ENCODE results near the gene HMG20A.
"Not testable (repeated sequence)": the region's sequence is repeated elsewhere in the genome, so short reads cannot be mapped to it uniquely, and the experiment has no call there.

HMG20A gene

GRCh38 chr15:77409259-77410156, 11.2 kb upstream of the HMG20A start:
- DNase-seq: no peak

DNA sequence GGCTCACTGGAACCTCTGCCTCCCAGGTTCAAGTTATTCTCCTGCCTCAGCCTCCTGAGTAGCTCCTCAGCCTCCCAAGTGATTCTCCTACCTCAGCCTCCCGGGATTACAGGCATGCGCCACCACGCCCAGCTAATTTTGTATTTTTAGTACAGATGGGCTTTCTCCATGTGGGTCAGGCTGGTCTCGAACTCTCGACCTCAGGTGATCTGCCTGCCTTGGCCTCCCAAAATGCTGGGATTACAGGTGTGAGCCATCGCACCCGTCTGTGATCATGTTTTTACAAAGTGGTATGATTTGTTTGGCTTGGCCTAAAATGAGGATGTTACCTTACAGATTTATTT, 10.6 kb upstream of the HMG20A start:
- not testable (repeated sequence) for DNase-seq

GRCh38 chr15:77410701-77411618, 9.7 kb upstream of the HMG20A start:
- no peak for DNase-seq

GRCh38 chr15:77411619-77411976, 9.1 kb upstream of the HMG20A start:
- DNase-seq: no peak

- DNase-seq: no peak
Measured at GRCh38 chr15:77412972-77413698, 7.6 kb upstream of the HMG20A start.

DNA sequence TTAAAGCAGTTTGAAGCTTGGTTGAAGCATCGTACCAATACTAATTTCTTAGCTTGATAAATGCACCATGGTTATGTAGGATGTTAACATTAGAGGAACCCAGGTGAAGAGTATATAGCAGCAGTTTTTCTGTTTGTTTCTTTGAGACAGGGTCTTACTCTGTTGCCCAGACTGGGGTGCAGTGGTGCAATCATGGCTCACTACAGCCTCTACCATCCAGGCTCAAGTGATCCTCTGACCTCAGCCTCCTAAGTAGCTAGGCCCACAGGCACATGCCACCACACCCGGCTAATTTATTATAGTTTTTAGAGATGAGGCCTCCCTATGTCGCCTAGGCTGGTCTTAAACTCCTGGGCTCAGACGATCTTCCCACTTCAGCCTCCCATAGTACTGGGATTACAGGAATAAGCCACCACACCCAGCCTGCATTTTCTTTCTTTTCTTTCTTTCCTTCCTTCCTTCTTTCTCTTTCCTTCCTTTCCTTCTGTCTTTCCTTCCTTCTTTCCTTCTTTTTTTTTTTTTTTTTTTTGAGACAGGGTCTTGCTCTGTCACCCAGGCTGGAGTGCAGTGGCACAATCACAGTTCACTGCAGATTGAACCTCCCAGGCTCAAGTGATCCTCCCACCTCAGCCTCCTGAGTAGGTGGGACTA, 6.9 kb upstream of the HMG20A start:
- DNase-seq: no peak

- DNase-seq: no peak
Measured at GRCh38 chr15:77414789-77415442, 5.8 kb upstream of the HMG20A start.

DNA sequence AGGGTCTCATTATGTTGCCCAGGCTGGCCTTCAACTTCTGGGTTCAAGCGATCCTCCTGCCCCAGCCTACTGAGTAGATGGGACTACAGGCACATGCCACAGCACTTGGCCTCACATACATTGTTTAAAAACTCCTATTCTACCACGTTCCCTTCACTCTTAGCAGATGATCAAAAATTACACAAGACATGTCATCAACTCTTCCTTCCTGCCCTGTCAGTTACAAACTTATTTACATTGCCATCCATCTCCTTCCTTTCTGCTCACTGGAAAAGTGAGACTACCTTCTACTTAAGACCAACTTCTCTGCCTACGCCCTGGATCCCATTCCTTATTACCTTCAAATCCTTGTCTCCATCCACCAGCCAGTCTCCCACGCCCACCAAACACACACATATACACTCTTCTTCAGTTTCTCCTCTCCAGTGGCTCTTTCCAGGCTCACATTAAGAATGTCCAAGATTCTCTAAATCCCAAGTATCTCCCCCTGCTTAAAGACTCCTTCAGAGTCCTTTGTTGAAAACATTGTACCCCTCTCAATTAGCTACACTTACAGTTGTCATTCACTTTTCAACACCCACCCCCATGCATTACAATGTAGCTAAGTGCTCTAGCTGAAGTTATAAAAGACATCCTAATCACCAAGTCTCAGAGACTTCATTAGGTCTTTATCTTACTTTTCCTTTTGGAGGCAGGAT, 5.1 kb upstream of the HMG20A start:
- no peak for DNase-seq

DNA sequence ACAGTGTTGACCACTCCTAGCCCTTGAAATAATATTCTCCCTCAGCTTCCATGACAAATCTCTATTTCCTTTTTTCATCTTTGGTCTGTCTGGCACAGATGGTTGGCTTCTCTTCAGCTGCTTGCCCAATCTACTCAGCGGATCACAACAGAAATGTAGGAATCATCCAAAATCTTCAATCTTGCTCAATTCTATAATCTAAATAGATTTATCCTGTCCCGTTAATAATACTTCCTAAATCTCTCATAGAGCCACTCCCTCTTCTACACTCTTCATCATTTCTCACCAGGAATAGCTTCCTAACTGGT, 4.6 kb upstream of the HMG20A start:
- no peak for DNase-seq

- no peak for DNase-seq
Measured at GRCh38 chr15:77416954-77417353, 3.7 kb upstream of the HMG20A start.

GRCh38 chr15:77417602-77418001, 3.1 kb upstream of the HMG20A start:
- no peak for DNase-seq

DNA sequence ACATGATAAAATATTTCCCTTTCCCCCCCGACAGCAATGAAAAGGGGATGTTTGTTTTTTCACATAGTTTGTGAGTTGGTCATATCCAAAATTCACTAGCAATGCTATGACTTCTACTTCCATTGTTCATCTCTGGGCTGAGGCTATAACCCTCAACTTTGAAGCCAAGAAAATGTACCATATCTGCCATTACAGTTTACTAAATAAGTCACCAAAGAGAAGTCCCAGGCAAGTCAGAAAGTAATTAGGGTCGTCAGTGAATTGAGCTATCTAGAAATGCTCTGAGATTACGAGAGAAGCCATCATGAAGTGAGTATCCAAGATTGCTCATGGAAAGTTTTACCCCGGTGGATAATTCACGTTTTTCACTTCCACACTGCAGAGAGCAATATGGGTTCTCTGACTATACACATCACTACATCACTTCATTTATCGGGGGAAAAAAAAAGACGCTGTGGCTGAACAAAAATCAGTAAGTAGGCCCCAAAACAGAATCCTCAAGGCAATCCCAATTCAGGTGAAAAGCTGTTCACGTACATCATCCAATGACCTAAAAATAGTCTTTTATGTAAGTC, 2.2 kb upstream of the HMG20A start:
- DNase-seq: no peak

GRCh38 chr15:77418966-77419835, 1.5 kb upstream of the HMG20A start:
- DNase-seq: peak in 3 of 4 experiments; percentile 17 to 25 (median 19)

DNA sequence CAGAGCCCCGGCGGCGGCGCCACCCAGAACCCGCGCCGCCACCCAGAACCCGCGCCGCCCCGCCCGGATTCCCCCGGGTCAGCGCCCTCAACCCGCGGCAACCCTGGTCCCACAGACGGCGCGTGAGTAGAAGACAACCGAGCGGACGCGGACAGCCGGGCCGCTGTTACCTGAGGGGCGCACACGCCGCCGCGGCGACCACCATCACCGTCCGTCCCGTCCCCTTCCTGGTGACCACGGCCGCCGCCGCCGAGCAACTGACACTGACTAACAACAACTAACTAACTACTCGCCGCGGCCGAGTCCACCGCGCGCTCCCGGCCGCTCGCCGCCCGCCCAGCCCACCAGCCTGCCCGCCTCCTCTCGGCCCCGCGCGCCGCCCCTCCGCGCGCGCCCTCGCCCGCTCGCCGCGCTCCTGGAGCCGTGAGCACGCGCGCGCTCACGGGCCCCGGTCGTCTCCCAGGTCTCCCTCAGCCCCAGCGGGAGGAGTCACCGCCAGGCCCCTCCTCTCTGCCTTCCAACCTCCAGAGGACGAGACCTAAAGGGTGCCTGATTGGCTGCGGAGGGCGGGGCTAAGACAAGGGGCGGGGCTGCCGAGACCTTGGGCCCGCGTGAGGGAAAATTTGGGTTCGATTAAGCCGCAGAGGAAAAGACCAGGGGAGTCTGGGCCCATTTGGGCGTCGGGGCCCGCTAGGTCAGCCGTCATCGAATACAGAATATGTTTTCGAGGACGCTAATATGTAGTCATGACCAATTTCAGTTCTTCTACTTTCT, 665 bp upstream of the HMG20A start, which contains the start of gene PEAK1:
TSS of gene PEAK1 (minus strand) at position 269 of the 774 bp plus-strand sequence. CDS start 238,178 bp downstream, outside the sequence.
- peak; percentile 98 to 99 (median 99) for DNase-seq

- peak in 1 of 4 experiments; percentile 1 for DNase-seq
Measured at GRCh38 chr15:77421370-77421700, 647 bp downstream of the HMG20A start.

- DNase-seq: no peak
Measured at GRCh38 chr15:77425104-77425503, 4.4 kb downstream of the HMG20A start.

DNA sequence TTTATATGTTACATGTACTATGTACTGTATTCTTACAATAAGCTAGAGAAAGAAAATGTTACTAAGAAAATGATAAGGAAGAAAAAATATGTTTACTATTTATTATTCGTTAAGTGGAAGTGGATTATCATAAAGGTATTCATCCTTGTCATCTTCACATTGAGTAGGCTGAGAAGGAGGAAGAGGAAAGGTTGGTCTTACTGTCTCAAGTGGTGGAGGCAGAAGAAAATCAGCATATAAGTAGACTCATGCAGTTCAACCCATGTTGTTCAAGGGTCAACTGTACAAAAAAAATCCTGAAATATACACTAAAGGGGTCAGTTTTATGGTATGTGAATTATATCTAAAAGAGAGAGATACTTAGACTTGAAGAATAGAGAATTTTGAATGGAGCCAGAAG, 5.7 kb downstream of the HMG20A start:
- no peak for DNase-seq

- DNase-seq: no peak
Measured at GRCh38 chr15:77426871-77427270, 6.2 kb downstream of the HMG20A start.

GRCh38 chr15:77430213-77430612, 9.5 kb downstream of the HMG20A start:
- no peak for DNase-seq

All from activated CD4-positive, CD25-positive, alpha-beta regulatory T cell (primary cell).